ENCODE measurements around the gene IRF8.

DNA sequence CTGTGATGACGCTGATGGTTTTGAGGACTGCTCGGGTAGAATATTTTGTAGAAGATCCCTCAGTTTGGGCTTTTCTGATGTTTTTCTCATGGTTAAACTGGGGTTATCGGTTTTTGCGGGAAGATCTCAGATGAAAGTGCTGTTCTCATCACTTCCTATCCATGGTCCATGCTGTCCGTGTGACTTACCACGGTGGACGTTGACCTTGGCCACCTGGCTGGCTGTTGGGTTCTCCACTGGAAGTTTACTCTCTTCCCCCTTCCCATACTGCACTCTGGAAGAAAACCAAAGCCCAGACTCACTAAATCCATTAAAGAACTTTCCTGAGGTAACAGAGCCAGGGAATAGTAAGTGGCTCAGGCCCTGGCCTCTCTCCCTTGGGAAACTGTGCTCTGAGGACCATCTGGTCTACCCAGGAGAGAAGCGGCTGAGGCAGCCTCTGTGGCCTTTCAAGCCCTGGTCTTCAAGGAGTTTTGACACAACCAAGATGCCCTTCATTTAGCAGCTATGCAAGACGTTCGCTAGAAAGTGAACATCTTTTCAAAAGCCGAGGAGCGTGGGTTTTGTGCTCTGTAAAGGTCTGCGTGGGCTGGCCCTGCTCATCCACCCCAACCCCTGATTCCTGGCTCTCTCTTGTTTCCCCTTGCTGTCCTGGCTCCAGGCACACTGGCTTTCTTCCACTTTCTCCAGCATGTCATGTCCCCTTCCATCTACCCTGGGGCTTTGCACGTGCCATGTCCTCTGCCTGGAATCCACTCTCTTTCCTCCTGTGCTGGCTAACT lies 43.1 kb downstream of the IRF8 start:
- TF ChIP-seq, protein P1, sequence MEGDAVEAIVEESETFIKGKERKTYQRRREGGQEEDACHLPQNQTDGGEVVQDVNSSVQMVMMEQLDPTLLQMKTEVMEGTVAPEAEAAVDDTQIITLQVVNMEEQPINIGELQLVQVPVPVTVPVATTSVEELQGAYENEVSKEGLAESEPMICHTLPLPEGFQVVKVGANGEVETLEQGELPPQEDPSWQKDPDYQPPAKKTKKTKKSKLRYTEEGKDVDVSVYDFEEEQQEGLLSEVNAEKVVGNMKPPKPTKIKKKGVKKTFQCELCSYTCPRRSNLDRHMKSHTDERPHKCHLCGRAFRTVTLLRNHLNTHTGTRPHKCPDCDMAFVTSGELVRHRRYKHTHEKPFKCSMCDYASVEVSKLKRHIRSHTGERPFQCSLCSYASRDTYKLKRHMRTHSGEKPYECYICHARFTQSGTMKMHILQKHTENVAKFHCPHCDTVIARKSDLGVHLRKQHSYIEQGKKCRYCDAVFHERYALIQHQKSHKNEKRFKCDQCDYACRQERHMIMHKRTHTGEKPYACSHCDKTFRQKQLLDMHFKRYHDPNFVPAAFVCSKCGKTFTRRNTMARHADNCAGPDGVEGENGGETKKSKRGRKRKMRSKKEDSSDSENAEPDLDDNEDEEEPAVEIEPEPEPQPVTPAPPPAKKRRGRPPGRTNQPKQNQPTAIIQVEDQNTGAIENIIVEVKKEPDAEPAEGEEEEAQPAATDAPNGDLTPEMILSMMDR (IDR thresholded peaks at IDR 0.05), result no peak
- TF ChIP-seq POLR2A (IDR thresholded peaks at IDR 0.05), result no peak
